Thyroid gland (tissue), 4 donors: ENCODE measurements around the gene IGIP.

Source experiments
- CTCF ChIP-seq, 6 experiments: fragments of 200-600 bp in 3 of 6; fragments of 450-650 bp in 3 of 6; sonication (generic) in 3 of 6; IDR thresholded peaks; one replicate each; pipeline ENCODE4 v1.5.1; 2016 to 2019; ENCODE audit warnings: antibody characterized with exemption in 6 of 6, mild to moderate bottlenecking in 2 of 6, inconsistent platforms in 1 of 6, moderate library complexity in 1 of 6
- POLR2A ChIP-seq, 2 donors: fragments of 450-650 bp; IDR thresholded peaks; one replicate each; pipeline ENCODE4 v1.6.1; 2017; ENCODE audit warnings: antibody characterized with exemption in 2 of 2, mild to moderate bottlenecking in 2 of 2, moderate library complexity in 1 of 2

- no peak for TF ChIP-seq CTCF (IDR thresholded peaks at IDR 0.05)
- TF ChIP-seq POLR2A (IDR thresholded peaks at IDR 0.05), result no peak
Measured at GRCh38 chr5:140110646-140110957, 15.1 kb upstream of the IGIP start.
